ENCODE data around the gene OR7A5. TPM values are rescaled to one million over a fixed set of nuclear protein-coding genes. Genes with fewer than 3 reads are reported as not detected.

Gene OR7A5
- total RNA-seq, 1 experiment from 2014 or later, result not detected

DNA sequence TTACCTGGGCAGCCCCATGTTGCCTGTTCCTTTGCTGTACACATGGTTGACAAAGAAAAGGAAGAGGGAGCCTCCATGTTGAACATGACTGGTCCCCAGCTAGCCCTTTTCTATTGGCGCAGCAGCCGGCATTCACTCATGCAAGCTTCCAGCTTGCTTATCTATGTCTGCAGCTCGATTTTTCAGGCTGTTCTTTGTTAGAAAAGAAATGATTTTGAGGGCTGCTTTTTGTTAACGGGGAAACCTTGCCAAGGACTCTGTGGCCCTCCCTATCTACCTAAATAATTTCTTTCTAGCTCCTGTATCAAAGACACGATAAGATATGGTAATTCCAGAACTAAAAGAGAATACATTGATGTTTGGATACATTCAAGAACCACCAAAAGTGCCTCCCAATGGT lies 36.2 kb downstream of the OR7A5 start:
- no peak for ATAC-seq
- TF ChIP-seq NFE2L1 (CRISPR knock-in tag; IDR thresholded peaks at IDR 0.05) (no peak), SOX15 (CRISPR knock-in tag; IDR thresholded peaks at IDR 0.05) (no peak), ZMAT4 (CRISPR knock-in tag; IDR thresholded peaks at IDR 0.05) (no peak), JUN (CRISPR knock-in tag; IDR thresholded peaks at IDR 0.05) (no peak), ZBTB21 (CRISPR knock-in tag; IDR thresholded peaks at IDR 0.05; ENCODE audit: borderline replicate concordance) (no peak), ZNF532 (CRISPR knock-in tag; IDR thresholded peaks at IDR 0.05; ENCODE audit: borderline replicate concordance) (no peak), SP1 (CRISPR knock-in tag; conservative IDR thresholded peaks at IDR 0.05) (no peak), ELF4 (CRISPR knock-in tag; IDR thresholded peaks at IDR 0.05; ENCODE audit: low read depth) (no peak)
- TF ChIP-seq, protein P1, sequence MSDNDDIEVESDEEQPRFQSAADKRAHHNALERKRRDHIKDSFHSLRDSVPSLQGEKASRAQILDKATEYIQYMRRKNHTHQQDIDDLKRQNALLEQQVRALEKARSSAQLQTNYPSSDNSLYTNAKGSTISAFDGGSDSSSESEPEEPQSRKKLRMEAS (CRISPR knock-in tag; IDR thresholded peaks at IDR 0.05), result no peak
- TF ChIP-seq, protein P2, sequence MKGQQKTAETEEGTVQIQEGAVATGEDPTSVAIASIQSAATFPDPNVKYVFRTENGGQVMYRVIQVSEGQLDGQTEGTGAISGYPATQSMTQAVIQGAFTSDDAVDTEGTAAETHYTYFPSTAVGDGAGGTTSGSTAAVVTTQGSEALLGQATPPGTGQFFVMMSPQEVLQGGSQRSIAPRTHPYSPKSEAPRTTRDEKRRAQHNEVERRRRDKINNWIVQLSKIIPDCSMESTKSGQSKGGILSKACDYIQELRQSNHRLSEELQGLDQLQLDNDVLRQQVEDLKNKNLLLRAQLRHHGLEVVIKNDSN (CRISPR knock-in tag; IDR thresholded peaks at IDR 0.05), result no peak
- H3K27ac Mint-ChIP-seq, result no peak overlapping the region
- H3K36me3 Mint-ChIP-seq, result no peaks in the 10 kb centered on the region
- peaks cover 6% of the 10 kb centered on the region for H3K4me1 Mint-ChIP-seq
- H3K9me3 Mint-ChIP-seq, result no peaks in the 10 kb centered on the region
- H3K4me3 Mint-ChIP-seq, result no peak overlapping the region
- CTCF ChIA-PET, result interaction anchor here (2.9 kb wide), 1 partner anchor 13 kb away, joined by 18 read pairs; no protein-coding TSS in a partner anchor
- POLR2A ChIA-PET, result no interaction called here
- DNase-seq (ENCODE audit: low spot score), result no peak
- no peaks in the 10 kb centered on the region; the same call in 1 of the 2 replicates for H3K27me3 Mint-ChIP-seq (ENCODE audit: low read depth)

- ChIA-PET POLR2A (interaction anchor here (0.6 kb wide), 1 partner anchor 1974 kb away, joined by 3 read pairs; no protein-coding TSS in a partner anchor), CTCF (interaction anchor here (2.9 kb wide), 1 partner anchor 10 kb away, joined by 16 read pairs; no protein-coding TSS in a partner anchor)
- Mint-ChIP-seq H3K9me3 (no peaks in the 10 kb centered on the region), H3K4me1 (peaks cover 6% of the 10 kb centered on the region), H3K27me3 (ENCODE audit: low read depth) (peaks cover 5% of the 10 kb centered on the region; the same call in 1 of the 2 replicates), H3K36me3 (no peaks in the 10 kb centered on the region), H3K4me3 (no peak overlapping the region), H3K27ac (no peak overlapping the region)
- TF ChIP-seq GTF2I (CRISPR knock-in tag; conservative IDR thresholded peaks at IDR 0.05), result no peak
- no peak for TF ChIP-seq ZNF416 (CRISPR knock-in tag; IDR thresholded peaks at IDR 0.05)
- no peak for TF ChIP-seq ELF4 (CRISPR knock-in tag; IDR thresholded peaks at IDR 0.05; ENCODE audit: low read depth)
- TF ChIP-seq SMAD4 (CRISPR knock-in tag; IDR thresholded peaks at IDR 0.05), result no peak
- TF ChIP-seq CTCF (IDR thresholded peaks at IDR 0.05), result no peak
- TF ChIP-seq RORB (CRISPR knock-in tag; IDR thresholded peaks at IDR 0.05), result no peak
- TF ChIP-seq ZNF138 (CRISPR knock-in tag; conservative IDR thresholded peaks at IDR 0.05), result no peak
- ATAC-seq (no peak), DNase-seq (ENCODE audit: low spot score) (no peak)
Observed at GRCh38 chr19:14796021-14796420, 39.0 kb downstream of the OR7A5 start.

Data from WTC11 (cell line).